ENCODE data around the gene PLXNA4.

- TF ChIP-seq CTCF (IDR thresholded peaks at IDR 0.05) (no peak), POLR2A (IDR thresholded peaks at IDR 0.05) (no peak)
Measured at GRCh38 chr7:132386201-132386681, 190.0 kb downstream of the PLXNA4 start.

All from body of pancreas (tissue), 4 donors.